Stimulated activated CD4-positive, alpha-beta T cell treated with anti-CD3 and anti-CD28 coated beads, TNF-alpha, amount 100 ng/mL, for 4 hours (primary cell): ENCODE results near the gene SLC38A3.
"Not testable (repeated sequence)": the region's sequence is repeated elsewhere in the genome, so short reads cannot be mapped to it uniquely, and the experiment has no call there.

Experiments used
- DNase-seq, 3 experiments: peaks; one replicate each; pipeline ENCODE4 v3.0.0-alpha.2; 2020; ENCODE audit warnings: low read depth in 3 of 3

Gene SLC38A3

GRCh38 chr3:50250514-50250913 lies 45.4 kb downstream of the SLC38A3 start:
- no peak for DNase-seq

- DNase-seq = peak in 1 of 3 experiments; percentile 32
Measured at GRCh38 chr3:50251220-50251619, 46.1 kb downstream of the SLC38A3 start.

- DNase-seq = no peak
Measured at GRCh38 chr3:50254577-50255250, 49.6 kb downstream of the SLC38A3 start.

- no peak for DNase-seq
Measured at GRCh38 chr3:50255251-50255615, 50.2 kb downstream of the SLC38A3 start.

- DNase-seq = no peak
Measured at GRCh38 chr3:50256978-50257890, 52.2 kb downstream of the SLC38A3 start.

GRCh38 chr3:50258029-50258680 lies 53.1 kb downstream of the SLC38A3 start:
- no peak for DNase-seq

- DNase-seq = no peak
Measured at GRCh38 chr3:50258979-50259378, 53.9 kb downstream of the SLC38A3 start.

GRCh38 chr3:50259432-50260026 lies 54.5 kb downstream of the SLC38A3 start:
- DNase-seq = no peak

- peak; percentile 55 to 76 (median 69) for DNase-seq
Measured at GRCh38 chr3:50260027-50260941, 55.2 kb downstream of the SLC38A3 start.

- DNase-seq = no peak
Measured at GRCh38 chr3:50260942-50261441, 55.9 kb downstream of the SLC38A3 start.

GRCh38 chr3:50261505-50261904 lies 56.4 kb downstream of the SLC38A3 start:
- no peak for DNase-seq

GRCh38 chr3:50262200-50262599 lies 57.1 kb downstream of the SLC38A3 start:
- DNase-seq = not testable (repeated sequence)

GRCh38 chr3:50262778-50263177 lies 57.7 kb downstream of the SLC38A3 start:
- DNase-seq = no peak

- no peak for DNase-seq
Measured at GRCh38 chr3:50263478-50264382, 58.7 kb downstream of the SLC38A3 start.

- no peak for DNase-seq
Measured at GRCh38 chr3:50264383-50264963, 59.4 kb downstream of the SLC38A3 start.

GRCh38 chr3:50264964-50265485 lies 60.0 kb downstream of the SLC38A3 start:
- DNase-seq = no peak

- DNase-seq = no peak
Measured at GRCh38 chr3:50265571-50265970, 60.5 kb downstream of the SLC38A3 start.

GRCh38 chr3:50266017-50266416 lies 60.9 kb downstream of the SLC38A3 start:
- no peak for DNase-seq

GRCh38 chr3:50266836-50267235 lies 61.8 kb downstream of the SLC38A3 start:
- DNase-seq = no peak
